Natural killer cell (primary cell): ENCODE measurements around the gene FANCL. TPM values are rescaled to one million over a fixed set of nuclear protein-coding genes. Genes with fewer than 3 reads are reported as not detected.
"Not testable (repeated sequence)": the region's sequence is repeated elsewhere in the genome, so short reads cannot be mapped to it uniquely, and the experiment has no call there.

Experiments used
- ATAC-seq, 3 donors: fragments of 150-1000 bp in 2 of 3; fragments of 200-7000 bp in 1 of 3; cut with Tn5 transposase; 1 replicate in 1 of 3; 2 replicates in 2 of 3; pipeline ENCODE4 v1.10.0; 2021; ENCODE audit warnings: mild to moderate bottlenecking in 2 of 3, moderate library complexity in 2 of 3
- DNase-seq, 2 donors: peaks; one replicate each; pipeline versions ENCODE4 v3.0.0 to v3.0.0-alpha.2; 2013 to 2021; ENCODE audit warnings: mixed read lengths in 1 of 2
- H3K27ac ChIP-seq: one replicate; pipeline ENCODE4 v1.5.1; 2013; ENCODE audit warnings: mild to moderate bottlenecking, low read length
- H3K27me3 ChIP-seq: one replicate; pipeline ENCODE4 v1.6.1; 2013; ENCODE audit warnings: low read length; ENCODE audit not compliant: control insufficient read depth, insufficient read depth
- H3K36me3 ChIP-seq: one replicate; pipeline ENCODE4 v1.6.1; 2013; ENCODE audit warnings: low read length; ENCODE audit not compliant: control insufficient read depth, insufficient read depth
- H3K4me1 ChIP-seq: one replicate; pipeline ENCODE4 v1.6.1; 2013; ENCODE audit warnings: low read length; ENCODE audit not compliant: control insufficient read depth, insufficient read depth
- H3K4me3 ChIP-seq: one replicate; pipeline ENCODE4 v1.5.1; 2013; ENCODE audit warnings: low read length
- H3K9me3 ChIP-seq: one replicate; pipeline ENCODE4 v1.6.1; 2013; ENCODE audit warnings: low read length; ENCODE audit not compliant: control insufficient read depth, insufficient read depth
- H3K27ac Mint-ChIP-seq, 2 donors: one replicate each; pipeline ENCODE4 v1.8.0; 2022; ENCODE audit warnings: mild to moderate bottlenecking in 2 of 2, mixed read lengths in 2 of 2, moderate library complexity in 1 of 2
- H3K27me3 Mint-ChIP-seq, 2 donors: one replicate each; pipeline ENCODE4 v1.8.0; 2022; ENCODE audit warnings: low read depth in 2 of 2, mixed read lengths in 2 of 2
- H3K36me3 Mint-ChIP-seq: one replicate; pipeline ENCODE4 v1.8.0; 2022; ENCODE audit warnings: mixed read lengths
- H3K4me1 Mint-ChIP-seq, 2 donors: one replicate each; pipeline ENCODE4 v1.8.0; 2022; ENCODE audit warnings: mixed read lengths in 2 of 2
- H3K4me3 Mint-ChIP-seq: one replicate; pipeline ENCODE4 v1.8.0; 2022; ENCODE audit warnings: mild to moderate bottlenecking, moderate library complexity, mixed read lengths
- H3K9me3 Mint-ChIP-seq, 2 donors: one replicate each; pipeline ENCODE4 v1.8.0; 2022; ENCODE audit warnings: mixed read lengths in 2 of 2
- WGBS: methylation state at CpG from one replicate; pipeline ENCODE4 v1.1.7; 2013; ENCODE audit warnings: missing lambda C conversion rate; ENCODE audit not compliant: insufficient coverage; 5-methylcytosine and 5-hydroxymethylcytosine counted together
- intact Hi-C: fragments of 100-400 bp; cut with micrococcal nuclease; formaldehyde crosslinking; loops from one replicate; pipeline ENCODE4 v1.14.2; 2022
- total RNA-seq, 4 donors: library from RNA; stranded (reverse); fragments of 120-200 nt in 1 of 4; gene quantifications; one replicate each; pipeline versions ENCODE4 v1.2.3 to v1.2.4, GENCODE V29; 2013 to 2022
- TF ChIP-seq, protein P1 (sequence below): fragments of 200-600 bp; IDR thresholded peaks from one replicate; pipeline ENCODE4 v1.8.0; 2022; ENCODE audit warnings: antibody characterized with exemption

The FANCL gene
- total RNA-seq, 3 donors from 2014 or later (not counting 1 experiment from before 2014, with no cell fraction given), result 6.8 to 13.1 (median 8.0) TPM

DNA sequence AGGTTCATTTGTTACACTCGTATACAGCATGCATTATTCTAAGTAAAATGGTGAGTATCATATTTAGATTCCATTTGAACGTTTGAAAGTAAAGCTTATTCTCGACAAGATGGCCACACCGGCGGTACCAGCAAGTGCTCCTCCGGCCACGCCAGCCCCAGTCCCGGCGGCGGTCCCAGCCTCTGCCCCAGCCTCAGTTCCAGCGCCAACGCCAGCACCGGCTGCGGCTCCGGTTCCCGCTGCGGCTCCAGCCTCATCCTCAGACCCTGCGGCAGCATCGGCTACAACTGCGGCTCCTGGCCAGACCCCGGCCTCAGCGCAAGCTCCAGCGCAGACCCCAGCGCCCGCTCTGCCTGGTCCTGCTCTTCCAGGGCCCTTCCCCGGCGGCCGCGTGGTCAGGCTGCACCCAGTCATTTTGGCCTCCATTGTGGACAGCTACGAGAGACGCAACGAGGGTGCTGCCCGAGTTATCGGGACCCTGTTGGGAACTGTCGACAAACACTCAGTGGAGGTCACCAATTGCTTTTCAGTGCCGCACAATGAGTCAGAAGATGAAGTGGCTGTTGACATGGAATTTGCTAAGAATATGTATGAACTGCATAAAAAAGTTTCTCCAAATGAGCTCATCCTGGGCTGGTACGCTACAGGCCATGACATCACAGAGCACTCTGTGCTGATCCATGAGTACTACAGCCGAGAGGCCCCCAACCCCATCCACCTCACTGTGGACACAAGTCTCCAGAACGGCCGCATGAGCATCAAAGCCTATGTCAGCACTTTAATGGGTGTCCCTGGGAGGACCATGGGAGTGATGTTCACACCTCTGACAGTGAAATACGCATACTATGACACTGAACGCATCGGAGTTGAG is 10.4 kb upstream of the FANCL start:
- ATAC-seq, intact Hi-C loops: not testable (repeated sequence)
- 96% methylated on average over 36 of the region's 43 CpGs for WGBS

DNA sequence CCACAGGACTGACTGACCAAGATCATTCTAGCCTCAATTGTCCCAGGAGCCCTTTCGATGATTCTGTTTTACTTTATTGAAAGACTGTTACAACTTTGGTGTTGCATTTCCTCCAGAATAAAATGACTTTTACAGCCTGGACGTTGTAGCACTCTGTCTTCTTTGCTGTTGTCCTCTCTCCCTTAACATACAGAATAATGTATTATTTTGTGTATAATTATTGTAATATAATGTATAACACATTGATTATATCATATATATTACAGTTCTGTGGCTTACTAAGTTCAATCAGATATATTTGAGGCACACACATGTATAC is 380 bp upstream of the FANCL start:
- Mint-ChIP-seq H3K27me3 (peaks cover 0 to 4% of the 10 kb centered on the region in 2 donors), H3K4me1 (peaks cover 14 to 20% of the 10 kb centered on the region in 2 donors), H3K4me3 (peak overlapping the region; percentile 97), H3K27ac (peak overlapping the region; percentile 79 to 92), H3K9me3 (no peaks in the 10 kb centered on the region), H3K36me3 (no peaks in the 10 kb centered on the region)
- DNase-seq (no peak), ATAC-seq (no peak)
- TF ChIP-seq, protein P1, sequence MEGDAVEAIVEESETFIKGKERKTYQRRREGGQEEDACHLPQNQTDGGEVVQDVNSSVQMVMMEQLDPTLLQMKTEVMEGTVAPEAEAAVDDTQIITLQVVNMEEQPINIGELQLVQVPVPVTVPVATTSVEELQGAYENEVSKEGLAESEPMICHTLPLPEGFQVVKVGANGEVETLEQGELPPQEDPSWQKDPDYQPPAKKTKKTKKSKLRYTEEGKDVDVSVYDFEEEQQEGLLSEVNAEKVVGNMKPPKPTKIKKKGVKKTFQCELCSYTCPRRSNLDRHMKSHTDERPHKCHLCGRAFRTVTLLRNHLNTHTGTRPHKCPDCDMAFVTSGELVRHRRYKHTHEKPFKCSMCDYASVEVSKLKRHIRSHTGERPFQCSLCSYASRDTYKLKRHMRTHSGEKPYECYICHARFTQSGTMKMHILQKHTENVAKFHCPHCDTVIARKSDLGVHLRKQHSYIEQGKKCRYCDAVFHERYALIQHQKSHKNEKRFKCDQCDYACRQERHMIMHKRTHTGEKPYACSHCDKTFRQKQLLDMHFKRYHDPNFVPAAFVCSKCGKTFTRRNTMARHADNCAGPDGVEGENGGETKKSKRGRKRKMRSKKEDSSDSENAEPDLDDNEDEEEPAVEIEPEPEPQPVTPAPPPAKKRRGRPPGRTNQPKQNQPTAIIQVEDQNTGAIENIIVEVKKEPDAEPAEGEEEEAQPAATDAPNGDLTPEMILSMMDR, result no peak
- intact Hi-C loops, result no loop called here
- Histone ChIP-seq H3K36me3 (no peaks in the 10 kb centered on the region), H3K4me3 (peak overlapping the region; percentile 81), H3K9me3 (no peaks in the 10 kb centered on the region), H3K4me1 (no peaks in the 10 kb centered on the region), H3K27ac (peak overlapping the region; percentile 54), H3K27me3 (no peaks in the 10 kb centered on the region)
- WGBS, result 0% methylated on average over 1 of the region's 2 CpGs

More for the DNA sequence above, 10.4 kb upstream of the FANCL start:
- not testable (repeated sequence) for H3K36me3 ChIP-seq, H3K27me3 ChIP-seq, H3K27ac ChIP-seq, H3K4me1 ChIP-seq, H3K36me3 Mint-ChIP-seq, H3K9me3 Mint-ChIP-seq, H3K4me3 Mint-ChIP-seq, H3K27ac Mint-ChIP-seq, H3K4me1 Mint-ChIP-seq, DNase-seq, H3K4me3 ChIP-seq, H3K27me3 Mint-ChIP-seq, H3K9me3 ChIP-seq

DNA sequence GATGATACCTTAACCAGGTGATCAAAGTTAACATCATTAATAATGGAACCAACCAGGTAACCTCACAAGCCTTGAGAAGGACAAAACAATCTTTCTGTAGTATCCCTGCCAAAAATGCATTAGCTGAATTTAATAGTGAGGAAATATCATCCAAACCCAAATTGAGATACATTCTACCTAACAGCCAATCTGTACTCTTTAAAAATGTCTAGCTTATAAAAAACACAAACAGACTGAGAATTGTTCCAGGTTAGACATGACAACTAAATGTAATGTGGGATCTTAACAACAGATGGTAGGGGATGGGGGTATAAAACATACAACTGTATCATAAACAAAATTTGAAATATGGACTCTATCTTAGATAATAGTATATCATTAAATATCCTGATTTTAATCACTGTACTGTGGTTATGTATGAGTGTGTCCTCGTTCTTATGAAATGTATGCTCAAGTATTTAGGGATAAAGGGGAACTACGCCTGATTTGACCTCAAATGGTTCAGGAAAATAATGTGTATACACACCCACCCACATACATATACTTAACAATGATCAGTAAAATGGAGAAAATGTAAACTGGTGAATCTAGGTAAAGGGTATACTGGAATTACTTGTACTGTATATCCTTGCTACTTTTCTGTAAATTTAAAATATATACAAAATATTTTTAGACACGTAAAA is 1.7 kb downstream of the FANCL start:
- H3K36me3 Mint-ChIP-seq, result no peaks in the 10 kb centered on the region
- WGBS, result no CpG with 5 or more reads among the region's 3 CpGs
- H3K27me3 Mint-ChIP-seq, result peaks cover 0 to 4% of the 10 kb centered on the region in 2 donors
- peak overlapping the region; percentile 64 for H3K4me3 Mint-ChIP-seq
- Histone ChIP-seq H3K27ac (no peak overlapping the region), H3K9me3 (no peaks in the 10 kb centered on the region), H3K36me3 (no peaks in the 10 kb centered on the region), H3K4me3 (no peak overlapping the region), H3K4me1 (no peaks in the 10 kb centered on the region), H3K27me3 (no peaks in the 10 kb centered on the region)
- H3K4me1 Mint-ChIP-seq, result peaks cover 14 to 20% of the 10 kb centered on the region in 2 donors
- ATAC-seq (no peak), DNase-seq (no peak)
- no peak overlapping the region for H3K27ac Mint-ChIP-seq
- TF ChIP-seq, protein P1, result no peak
- H3K9me3 Mint-ChIP-seq, result no peaks in the 10 kb centered on the region
- intact Hi-C loops, result no loop called here

DNA sequence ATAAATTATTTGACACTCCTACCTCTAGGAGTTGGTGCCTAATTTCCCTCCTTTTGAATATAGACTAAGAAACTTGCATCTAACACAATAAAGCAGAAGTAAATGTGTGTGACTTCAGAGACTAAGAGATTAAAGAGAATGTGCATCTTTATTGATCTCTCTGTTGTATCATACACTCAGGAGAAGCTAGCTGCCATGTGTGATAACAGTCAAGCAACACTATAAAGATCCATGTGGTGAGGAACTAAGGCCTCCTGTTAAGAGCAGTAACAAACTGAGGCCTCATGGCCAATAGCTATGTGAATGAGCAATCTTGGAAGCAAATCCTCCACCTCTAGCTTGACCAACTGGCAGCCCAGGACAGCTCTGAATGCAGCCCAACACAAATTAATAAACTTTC is 3.4 kb downstream of the FANCL start:
- ATAC-seq, result no peak

More for the DNA sequence above, 3.4 kb downstream of the FANCL start:
- Histone ChIP-seq H3K27ac (no peak overlapping the region), H3K27me3 (no peaks in the 10 kb centered on the region), H3K4me1 (no peaks in the 10 kb centered on the region), H3K4me3 (no peak overlapping the region), H3K9me3 (no peaks in the 10 kb centered on the region), H3K36me3 (no peaks in the 10 kb centered on the region)
- peak overlapping the region in 1 of 2 donors; percentile 29 for H3K27ac Mint-ChIP-seq
- no peak overlapping the region for H3K4me3 Mint-ChIP-seq
- intact Hi-C loops, result no loop called here
- DNase-seq, result peak in 1 of 2 donors; percentile 9
- H3K4me1 Mint-ChIP-seq, result peaks cover 14 to 20% of the 10 kb centered on the region in 2 donors
- TF ChIP-seq, protein P1, result no peak
- H3K9me3 Mint-ChIP-seq, result no peaks in the 10 kb centered on the region
- no peaks in the 10 kb centered on the region for H3K36me3 Mint-ChIP-seq
- no peaks in the 10 kb centered on the region for H3K27me3 Mint-ChIP-seq
